T-helper 2 cell (primary cell): ENCODE results near the gene PAQR5.
"Not testable (repeated sequence)": the region's sequence is repeated elsewhere in the genome, so short reads cannot be mapped to it uniquely, and the experiment has no call there.

Source experiments
- DNase-seq, 5 experiments: peaks; one replicate each; pipeline versions ENCODE4 v3.0.0 to v3.0.0-alpha.2; 2012 to 2022
- total RNA-seq, 2 donors: gene quantifications; one replicate each; lab custom pipeline; 2026; lab: John Stamatoyannopoulos, UW

The PAQR5 gene, protein sequence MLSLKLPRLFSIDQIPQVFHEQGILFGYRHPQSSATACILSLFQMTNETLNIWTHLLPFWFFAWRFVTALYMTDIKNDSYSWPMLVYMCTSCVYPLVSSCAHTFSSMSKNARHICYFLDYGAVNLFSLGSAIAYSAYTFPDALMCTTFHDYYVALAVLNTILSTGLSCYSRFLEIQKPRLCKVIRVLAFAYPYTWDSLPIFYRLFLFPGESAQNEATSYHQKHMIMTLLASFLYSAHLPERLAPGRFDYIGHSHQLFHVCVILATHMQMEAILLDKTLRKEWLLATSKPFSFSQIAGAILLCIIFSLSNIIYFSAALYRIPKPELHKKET
- 0 reads per million in 2 donors for total RNA-seq

DNA sequence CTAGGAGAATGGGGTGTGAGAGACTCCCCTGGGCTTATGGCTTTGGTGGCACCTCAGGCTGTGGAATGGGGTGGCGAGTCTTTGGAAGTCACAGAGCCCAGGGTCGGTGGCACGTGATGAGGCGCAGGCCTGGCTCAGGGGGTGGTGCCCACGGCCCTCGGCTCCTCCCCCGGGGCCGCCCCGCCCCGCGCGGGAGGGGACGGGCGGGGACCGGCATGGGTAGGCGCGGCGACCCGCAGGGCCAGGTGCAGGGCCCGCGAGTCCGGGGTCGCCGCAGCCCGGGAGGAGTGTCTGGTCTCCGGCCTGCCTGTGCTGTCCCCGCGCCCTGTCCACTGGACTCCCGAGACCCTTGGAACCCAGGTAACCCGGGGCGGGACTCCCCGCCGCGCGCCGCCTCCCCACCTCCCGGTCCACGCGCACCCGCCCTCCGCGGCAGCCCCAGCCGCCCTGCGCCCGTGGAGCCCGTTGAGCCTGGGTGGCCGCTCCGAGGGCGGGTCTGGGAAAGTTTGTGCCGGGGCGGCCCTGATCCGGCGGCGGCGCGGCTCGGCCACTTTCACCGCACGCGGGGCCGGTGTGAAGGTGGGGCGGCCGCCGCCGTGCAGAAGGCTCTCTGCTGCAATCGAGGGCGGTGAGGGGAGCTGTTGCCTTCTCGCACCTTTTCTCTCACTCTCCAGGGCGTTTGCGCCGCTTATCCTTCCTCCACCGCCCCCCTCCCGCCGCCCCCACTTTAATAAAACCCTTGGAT, at the start of gene PAQR5:
Gene PAQR5 (plus strand): TSS at position 216 of the 745 bp plus-strand sequence. CDS start 61,169 bp downstream, outside the sequence.
- DNase-seq, result peak in 1 of 5 experiments; percentile 4

DNA sequence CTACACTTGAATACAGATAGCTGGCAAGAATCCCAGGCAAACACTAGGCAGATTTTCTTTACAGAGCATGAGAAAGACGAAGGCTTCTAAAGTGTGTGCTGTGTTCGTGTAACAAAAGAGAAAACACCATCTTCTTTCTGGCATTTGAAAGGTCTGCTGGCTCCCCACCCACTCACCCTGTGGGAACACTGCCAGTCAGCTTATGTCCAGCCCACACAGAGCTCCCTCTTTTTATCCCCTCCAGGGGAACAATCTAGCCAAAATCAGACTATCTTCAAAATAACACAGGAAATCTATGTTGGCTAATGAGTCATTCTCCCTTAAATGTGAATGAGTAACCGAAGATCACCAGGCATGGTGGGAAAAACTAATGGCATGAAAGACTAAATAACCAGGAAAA, 45.6 kb upstream of the PAQR5 start:
- no peak for DNase-seq

DNA sequence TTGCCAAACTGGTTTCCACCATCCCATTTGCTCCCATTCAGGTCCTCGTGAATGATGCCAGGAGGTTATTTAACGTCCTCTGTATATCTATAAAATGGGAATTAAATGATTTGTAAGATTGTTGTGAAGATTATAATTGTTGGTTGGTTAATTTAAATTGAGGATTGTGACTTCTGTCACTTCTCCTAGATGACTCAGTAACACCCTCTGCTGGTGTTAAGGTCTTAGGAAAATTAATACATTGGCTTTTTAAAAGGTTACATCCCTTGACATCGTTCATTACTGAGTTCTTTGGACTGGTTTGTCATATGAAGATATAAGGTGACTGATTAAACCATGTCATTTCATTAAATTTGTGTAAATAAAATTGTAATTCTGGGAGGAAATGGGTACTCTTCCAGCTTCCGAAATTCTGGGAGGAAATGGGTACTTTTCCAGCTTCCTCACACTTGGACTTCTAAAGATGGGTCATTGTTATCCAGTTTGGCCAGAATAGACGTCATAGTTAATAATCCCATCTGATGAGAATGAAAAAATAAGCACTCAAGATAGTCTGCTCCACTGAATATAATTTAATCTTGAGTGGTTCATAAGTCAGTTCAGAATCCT, 33.3 kb upstream of the PAQR5 start:
- peak in 1 of 5 experiments; percentile 24 for DNase-seq

DNA sequence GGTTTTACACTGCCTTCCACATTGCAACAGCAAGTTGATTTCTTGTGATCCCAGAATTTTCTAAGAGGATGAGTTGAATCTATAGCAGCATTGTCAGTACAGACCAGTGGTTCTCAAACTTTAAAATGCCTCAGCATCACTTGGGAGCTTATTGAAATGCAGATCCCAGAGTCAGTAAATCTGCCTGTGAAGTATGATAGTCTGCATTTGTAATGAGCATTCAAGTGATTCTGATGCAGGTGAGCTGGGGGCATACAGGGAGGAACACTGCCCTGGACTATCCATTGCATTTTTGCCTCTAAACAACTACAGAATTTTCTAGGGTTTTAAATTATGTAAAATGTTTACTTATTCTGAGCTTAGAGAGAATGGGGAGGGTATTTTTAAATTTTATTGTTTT, 27.5 kb upstream of the PAQR5 start:
- no peak for DNase-seq

DNA sequence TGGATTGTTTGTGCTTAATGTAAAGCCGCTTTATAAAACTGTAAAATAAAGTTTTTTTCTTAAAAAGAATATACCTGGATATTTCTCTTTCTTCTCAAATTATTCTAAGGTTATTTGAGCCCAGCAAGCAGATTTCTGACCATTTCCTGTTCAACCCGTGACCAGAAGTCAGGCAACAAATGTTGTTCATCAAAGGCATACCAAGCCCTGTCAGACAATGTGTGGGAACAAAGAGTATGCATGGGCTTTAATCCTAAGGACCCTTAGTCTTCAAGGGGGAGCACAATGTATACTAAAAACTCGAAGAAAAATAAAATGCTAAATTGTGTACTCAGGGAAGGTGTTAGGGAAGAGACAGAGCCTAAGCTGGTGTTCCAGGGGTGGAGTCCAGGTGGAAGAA, 26.6 kb upstream of the PAQR5 start:
- DNase-seq, result no peak

DNA sequence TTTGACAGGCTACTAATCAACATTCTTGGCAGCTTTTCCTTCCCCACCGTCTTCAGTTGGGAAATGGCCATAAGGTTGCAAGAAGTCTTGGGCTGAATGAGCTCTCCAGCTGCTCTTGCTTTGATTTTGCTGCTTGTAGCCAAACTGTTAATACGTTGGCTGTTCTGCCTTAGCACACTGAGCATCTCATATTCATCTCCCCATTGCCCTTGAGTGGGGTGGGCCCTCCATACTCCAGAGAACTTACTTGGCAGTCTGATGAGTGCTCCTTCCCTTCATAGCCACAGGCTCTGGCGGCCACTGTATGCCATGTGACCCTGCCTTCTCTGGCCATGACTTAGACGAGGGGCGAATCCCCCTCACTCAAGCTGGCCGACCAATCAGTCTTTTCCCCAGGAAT, 25.8 kb upstream of the PAQR5 start:
- no peak for DNase-seq

DNA sequence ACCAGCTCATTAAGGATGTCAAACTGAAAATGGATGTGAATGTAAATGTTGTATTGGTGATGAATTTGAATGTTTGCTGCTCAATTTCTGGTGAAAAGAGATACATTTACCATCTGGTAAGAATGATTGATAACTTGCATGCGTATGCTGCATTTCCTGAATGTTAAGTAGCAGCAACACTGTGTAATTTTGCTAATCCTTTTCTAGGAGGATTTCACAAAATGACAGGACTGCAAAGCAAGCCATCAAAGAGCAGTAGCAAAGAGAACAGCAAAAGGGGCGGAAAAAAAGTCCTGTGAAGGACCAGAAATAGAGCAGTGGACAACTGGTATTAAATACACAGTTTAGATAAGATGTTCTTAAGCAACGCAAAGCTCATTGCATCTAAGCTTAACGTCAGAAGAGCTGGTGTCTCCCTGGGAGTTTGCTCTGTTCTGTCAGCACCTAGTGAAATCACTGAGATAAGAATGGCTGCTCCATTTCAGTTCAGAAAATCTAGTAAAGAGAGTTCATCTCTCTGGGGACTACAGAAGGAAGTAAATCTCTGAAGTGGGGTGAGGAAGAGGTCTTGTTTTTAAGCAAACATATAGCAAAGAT, 23.5 kb upstream of the PAQR5 start:
- DNase-seq, result no peak

DNA sequence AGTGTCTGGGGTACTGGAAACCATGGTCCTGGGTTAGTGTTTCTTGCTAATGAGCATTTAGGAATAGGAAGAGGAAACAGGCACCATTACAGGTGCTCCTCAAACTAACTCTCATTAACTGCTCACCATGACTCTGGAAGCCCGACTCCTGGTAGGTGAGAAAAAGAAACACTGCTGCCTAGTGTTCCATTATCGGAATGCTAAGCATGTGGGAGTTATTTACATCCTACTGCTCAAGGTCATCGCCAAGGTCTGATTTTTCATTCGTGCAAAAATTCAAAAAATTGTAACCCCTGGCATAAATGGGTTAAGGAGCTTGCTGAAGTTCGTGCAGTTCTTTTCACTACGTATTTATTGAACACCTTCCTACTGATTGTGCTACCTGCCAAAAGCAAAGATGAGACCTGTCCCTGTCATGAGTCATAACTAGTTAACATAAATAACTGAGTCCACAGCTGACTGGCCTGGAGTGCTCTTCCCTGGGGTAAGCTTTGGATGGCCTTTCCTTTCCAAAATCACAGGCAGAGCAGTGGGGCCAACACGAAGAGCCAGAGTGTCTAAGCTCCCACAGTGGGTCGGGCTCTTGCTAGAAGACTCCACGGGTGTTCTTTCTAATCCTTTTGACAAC, 22.7 kb upstream of the PAQR5 start:
- DNase-seq, result no peak

DNA sequence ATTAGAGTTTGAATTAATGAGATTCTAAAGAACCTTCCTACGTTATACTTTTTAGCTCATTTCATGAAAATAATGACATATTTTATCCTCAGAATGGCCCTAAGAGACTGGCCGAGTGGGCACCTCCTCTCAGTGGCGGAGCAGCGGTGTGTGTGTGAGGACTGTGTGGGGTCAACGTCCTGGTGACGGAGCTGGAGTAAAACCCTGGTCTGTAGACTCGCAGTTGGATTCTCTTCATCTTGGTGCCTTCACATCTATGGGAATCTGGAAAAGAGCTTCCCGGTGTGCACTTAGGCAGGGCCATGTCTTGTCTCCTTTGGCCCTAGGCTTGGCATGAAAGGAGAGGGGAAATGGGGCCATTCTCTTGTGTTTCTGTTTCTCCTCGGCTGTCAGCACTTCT, 21.4 kb upstream of the PAQR5 start:
- DNase-seq, result no peak

DNA sequence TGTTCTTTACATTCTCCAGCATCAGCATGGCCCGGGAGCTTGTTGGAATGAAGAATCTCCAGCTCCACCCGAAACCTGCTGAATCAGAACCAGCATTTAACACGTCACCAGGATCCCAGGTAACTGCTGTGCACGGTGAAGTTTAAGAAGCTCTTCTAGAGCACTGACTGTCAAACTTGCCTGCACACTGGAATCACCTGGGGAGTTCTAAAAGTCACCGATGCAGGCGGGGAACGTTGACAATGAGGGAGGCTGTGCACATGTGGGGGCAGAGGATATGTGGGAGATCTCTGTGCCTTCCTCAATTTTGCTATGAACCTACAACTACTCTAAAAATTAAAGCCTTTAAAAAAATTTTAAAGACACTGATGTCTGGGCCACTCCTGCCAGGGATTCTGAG, 19.1 kb upstream of the PAQR5 start:
- no peak for DNase-seq

DNA sequence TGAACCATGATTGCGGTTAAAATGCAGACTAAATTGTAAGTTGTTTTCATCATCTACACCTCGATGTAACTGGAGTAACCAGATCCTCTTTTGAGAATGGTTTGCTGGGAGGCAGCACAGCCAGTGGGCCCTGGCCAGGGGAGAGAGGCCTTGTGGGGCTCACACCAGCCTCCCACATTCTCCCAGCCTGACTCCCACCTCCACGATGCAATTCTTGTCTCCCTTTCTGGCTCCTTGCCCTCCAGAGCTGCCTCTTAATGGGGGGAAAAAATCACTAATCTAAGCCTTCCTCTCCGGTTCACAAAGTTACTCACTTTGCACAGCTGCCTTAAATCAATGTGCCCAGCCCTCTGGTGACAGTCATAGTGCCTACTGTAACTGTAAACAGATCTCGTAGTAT, 17.9 kb upstream of the PAQR5 start:
- DNase-seq, result no peak

DNA sequence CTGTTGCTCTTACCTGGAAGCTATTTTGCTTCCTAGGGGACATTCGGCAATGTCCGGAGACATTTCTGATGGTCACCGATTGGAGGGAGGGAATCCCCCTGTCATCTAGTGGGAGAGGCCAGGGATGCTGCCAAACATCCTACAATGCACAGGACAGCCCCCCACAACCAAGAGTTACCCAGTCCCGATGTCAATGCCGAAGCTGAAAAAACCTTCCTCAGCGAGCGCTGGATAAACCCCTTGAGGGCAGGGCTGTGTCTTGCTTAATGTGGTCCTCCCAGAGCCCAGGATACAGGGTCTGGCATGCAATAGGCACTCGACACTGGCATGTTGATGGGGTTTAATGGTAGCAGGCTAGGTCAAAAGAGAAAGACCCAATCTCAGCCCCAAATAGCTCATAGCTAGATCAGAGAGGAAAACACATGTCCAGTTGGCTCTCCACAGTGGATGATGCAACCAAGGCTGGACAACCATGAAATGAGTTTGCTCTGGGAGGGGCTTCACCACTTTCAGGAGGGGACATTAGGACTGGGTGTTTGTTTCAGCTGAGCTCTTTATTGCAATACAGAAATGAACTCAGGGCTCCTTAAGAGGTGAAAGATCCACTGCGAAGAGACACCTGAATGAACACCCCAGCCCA, 16.5 kb upstream of the PAQR5 start:
- DNase-seq, result no peak

DNA sequence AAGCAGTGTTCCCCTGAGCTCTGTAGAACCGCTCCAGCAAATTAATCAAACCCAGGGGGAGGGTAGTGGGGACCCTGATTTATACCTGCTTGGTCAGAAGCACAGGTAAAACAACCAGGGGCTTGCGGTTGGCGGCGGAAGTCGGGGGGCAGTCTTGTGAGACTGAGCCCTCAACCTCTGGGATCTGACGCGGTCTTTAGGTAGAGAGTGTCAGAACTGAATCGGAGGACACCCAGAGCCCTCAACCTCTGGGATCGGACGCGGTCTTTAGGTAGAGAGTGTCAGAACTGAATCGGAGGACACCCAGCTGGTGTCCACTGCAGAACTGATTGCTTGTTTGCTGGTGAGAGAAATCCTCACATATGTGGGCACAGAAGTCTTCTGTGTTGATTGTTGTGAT, 12.9 kb upstream of the PAQR5 start:
- DNase-seq, result no peak

DNA sequence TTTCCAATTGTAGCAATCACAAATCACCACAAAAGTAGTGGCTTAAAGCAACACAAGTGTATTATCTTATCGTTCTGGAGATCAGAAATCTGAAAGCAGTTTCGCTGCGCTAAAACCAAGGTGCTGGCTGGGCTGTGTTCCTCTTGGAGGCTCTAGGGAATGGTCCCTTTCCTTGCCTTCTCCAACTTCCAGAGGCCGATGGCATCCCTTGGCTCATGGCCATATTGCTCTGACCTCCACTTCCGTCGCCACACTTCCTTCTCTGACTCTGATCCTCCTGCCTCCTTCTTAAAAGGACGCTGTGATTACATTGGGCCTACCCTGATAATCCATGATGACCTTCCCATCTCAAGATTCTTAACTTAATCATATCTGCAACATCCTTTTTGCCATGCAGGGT, 10.7 kb upstream of the PAQR5 start:
- no peak for DNase-seq

DNA sequence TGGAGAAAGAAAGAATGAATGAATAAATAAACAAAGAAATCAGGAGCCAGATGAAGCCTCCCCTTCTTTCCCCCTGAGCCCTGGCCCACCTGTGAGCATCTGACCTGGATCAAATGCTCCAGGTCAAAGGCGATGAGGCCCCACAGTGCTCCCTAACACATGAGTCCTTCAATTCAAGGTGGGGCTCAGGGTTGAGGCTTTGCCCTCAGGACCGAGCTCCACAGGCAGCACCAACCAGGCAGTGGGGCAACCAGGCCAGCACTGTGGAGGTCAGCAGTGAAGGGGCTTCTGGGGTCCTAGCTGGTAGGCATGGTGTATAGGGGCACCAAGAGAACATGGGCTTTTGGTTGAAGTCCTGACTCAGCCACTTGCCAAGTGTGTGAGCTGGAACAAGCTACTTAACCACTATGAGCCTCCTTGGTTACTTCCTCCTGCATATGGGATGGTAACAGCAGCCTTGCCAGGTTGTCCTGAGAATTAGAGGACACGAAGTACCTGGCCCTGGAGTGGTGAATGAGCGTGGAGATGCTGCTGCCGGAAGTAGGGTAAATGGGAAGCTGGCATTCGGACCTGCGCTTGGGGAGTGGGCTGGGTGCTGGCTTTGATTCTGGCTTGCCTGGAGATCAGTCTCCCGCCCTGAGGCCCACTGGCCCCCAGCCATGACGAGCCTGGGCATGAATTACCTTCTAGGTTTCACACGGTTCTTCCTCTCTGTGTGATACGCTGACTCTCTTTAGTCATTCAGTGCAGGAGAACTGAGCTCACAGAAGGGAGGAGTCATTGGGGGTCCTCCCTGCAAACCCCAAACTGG, 10.0 kb upstream of the PAQR5 start:
- DNase-seq, result no peak

DNA sequence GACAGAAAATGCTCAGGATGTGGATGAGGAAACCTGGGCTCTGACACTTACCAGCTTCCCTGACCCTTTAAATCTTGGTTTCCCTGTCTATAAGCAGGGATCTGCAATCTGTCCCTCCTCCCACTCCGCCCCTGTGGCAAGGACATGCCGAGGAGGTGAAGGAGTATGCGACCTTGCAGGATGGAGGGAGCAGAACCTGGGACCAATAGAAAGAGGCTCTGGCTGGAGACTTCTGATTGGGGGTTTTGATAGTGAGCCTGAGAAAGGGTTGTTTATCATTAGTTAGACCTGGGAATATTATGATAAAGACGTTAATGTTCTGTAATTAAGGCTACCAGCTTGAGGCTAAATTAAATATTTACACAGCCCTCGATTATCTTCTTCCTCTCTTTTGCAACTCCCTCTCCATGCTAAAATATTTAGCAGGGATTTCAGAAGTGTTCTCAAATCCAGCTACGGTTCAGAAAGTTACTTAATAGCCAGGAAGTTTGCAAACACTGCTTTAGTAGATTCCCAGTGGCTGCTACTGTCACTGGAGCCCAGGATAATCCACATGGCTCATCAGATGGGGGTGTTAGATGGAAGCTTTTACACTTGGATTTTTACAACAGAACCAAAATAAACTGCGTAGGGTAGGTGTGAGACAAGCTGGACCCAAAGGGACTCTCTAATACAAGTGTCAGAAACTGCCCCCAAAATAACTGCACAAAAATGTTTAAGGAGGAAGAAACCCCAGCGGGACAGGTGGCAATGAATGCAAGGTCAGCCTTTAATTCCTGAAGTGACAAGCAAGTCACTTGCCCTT, 9.2 kb upstream of the PAQR5 start:
- no peak for DNase-seq

DNA sequence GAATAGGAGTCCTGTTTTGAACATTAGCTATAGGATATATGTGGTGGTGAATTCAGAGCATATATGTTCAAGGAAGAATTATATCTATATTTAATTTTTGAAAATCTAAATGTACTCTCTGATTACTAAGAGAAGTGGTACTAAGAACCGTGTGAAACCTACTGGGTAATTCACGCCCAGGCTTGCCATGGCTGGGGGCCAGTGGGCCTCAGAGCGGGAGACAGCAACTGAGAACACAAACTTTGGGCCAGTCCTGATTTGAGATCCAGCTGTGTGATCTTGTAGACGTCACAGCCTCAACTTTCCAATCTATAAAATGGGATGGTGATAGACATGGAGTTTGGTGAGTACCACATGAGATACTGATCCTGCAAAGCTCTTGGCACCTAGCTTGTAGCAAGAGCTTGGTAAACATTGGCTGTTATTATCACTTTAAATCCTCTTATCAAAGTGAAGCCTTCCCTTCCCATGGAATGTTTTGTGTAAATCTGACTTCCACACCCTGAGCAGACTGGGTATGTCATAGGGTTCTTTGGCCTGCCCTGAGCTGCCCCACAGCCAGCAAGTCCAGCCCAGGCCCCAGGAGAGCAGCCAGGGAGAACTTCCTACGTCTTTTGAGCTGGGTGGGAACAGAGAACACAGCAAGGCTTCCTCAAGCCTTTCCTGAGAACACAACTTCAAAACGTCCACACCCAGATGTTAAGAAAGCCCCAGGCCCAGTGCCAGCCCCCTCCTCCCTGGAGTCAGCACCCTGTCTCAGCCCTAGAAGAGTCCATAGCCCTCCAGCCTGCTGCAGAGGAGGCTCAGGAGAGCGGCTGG, 8.2 kb upstream of the PAQR5 start:
- DNase-seq, result no peak

DNA sequence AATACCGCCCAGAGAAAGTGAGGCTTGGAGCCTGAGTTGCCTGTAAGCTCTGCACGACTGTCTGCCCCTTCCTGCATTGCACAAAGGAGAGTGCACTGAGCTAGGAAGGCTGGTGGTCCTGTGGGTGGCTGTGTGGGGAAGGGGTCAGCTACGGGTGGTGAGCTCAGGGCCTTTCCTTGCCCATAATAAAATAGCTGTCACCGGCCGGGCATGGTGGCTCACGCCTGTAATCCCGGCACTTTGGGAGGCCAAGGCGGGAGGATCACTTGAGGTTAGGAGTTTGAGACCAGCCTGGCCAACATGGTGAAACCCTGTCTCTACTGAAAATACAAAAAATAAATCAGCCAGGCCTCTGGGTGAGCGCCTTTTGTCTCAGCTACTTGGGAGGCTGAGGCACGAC, 7.1 kb upstream of the PAQR5 start:
- not testable (repeated sequence) for DNase-seq

DNA sequence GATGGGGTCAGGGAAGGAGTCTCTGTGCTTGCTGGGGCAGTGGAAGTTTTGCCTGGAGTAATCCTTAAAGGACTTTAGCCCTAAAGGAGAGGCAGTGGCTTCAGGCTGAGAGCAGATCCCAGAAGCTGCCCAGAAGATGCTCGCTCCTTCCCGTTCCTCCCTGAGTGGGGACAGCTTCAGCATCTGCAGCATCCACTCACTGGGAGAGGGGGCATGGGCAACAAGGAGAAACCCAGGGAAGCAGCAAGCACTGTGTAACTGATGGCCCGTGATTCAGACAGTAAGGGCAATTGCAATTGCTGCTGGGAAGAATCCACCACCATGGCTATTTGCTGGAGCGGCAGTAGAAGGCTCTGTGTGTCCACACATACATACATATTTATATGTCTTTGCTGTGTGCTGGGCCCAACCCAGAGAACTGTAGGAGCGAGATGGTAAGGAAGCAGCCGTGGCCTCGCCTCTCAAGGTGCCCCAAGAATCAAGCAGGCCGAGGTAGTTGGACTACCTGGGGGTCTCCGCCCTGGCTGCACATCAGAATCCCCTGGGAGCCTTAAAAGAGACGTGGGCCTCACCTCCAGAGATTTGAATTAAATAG, 5.8 kb upstream of the PAQR5 start:
- no peak for DNase-seq
